ENCODE measurements around the gene KLF9. TPM values are rescaled to one million over a fixed set of nuclear protein-coding genes. Genes with fewer than 3 reads are reported as not detected.

KLF9 gene
- total RNA-seq, 1 donor from 2014 or later = 6.3 TPM

GRCh38 chr9:70435948-70436347, 21.5 kb upstream of the KLF9 start:
- no peak overlapping the region for H3K4me3 Mint-ChIP-seq
- intact Hi-C loops (cut with micrococcal nuclease) = no loop called here
- no peaks in the 10 kb centered on the region for H3K9me3 Mint-ChIP-seq
- no peak overlapping the region for H3K27ac Mint-ChIP-seq
- H3K27me3 Mint-ChIP-seq = peaks cover 17% of the 10 kb centered on the region
- no peaks in the 10 kb centered on the region for H3K36me3 Mint-ChIP-seq (ENCODE audit: low read depth)
- H3K4me1 Mint-ChIP-seq = no peaks in the 10 kb centered on the region
- DNase-seq (no peak), ATAC-seq (ENCODE audit: low read depth) (no peak)
- POLR2A ChIA-PET = interaction anchor here (1.2 kb wide), 1 partner anchor 16 kb away, joined by 3 read pairs; no protein-coding TSS in a partner anchor
- no peak for TF ChIP-seq CTCF (IDR thresholded peaks at IDR 0.05)
- CTCF ChIA-PET = no interaction called here

GRCh38 chr9:70429899-70430298, 15.4 kb upstream of the KLF9 start:
- ATAC-seq (ENCODE audit: low read depth) (no peak), DNase-seq (no peak)
- no peak for TF ChIP-seq CTCF (IDR thresholded peaks at IDR 0.05)
- Mint-ChIP-seq H3K4me1 (no peaks in the 10 kb centered on the region), H3K9me3 (no peaks in the 10 kb centered on the region), H3K36me3 (ENCODE audit: low read depth) (no peaks in the 10 kb centered on the region), H3K4me3 (no peak overlapping the region), H3K27ac (no peak overlapping the region), H3K27me3 (peaks cover 3% of the 10 kb centered on the region)
- ChIA-PET CTCF (interaction anchor here (1.4 kb wide), 1 partner anchor 9 kb away, joined by 3 read pairs; no protein-coding TSS in a partner anchor), POLR2A (no interaction called here)
- intact Hi-C loops (cut with micrococcal nuclease) = no loop called here

GRCh38 chr9:70428781-70429180, 14.3 kb upstream of the KLF9 start:
- POLR2A ChIA-PET = no interaction called here
- peaks cover 3% of the 10 kb centered on the region for H3K27me3 Mint-ChIP-seq
- H3K27ac Mint-ChIP-seq = no peak overlapping the region
- intact Hi-C loops (cut with micrococcal nuclease) = no loop called here
- H3K4me3 Mint-ChIP-seq = no peak overlapping the region
- no peaks in the 10 kb centered on the region for H3K4me1 Mint-ChIP-seq
- no peak for DNase-seq
- ATAC-seq (ENCODE audit: low read depth) = no peak
- no peaks in the 10 kb centered on the region for H3K9me3 Mint-ChIP-seq
- H3K36me3 Mint-ChIP-seq (ENCODE audit: low read depth) = no peaks in the 10 kb centered on the region
- no peak for TF ChIP-seq CTCF (IDR thresholded peaks at IDR 0.05)
- CTCF ChIA-PET = no interaction called here

GRCh38 chr9:70427161-70427945, 12.9 kb upstream of the KLF9 start:
- no peak for ATAC-seq (ENCODE audit: low read depth)
- POLR2A ChIA-PET = interaction anchor here (0.6 kb wide), 2 partner anchors 8 to 29 kb away, joined by 3 to 5 read pairs; no protein-coding TSS in a partner anchor

More at GRCh38 chr9:70427161-70427945, 12.9 kb upstream of the KLF9 start:
- intact Hi-C loops (cut with micrococcal nuclease) = no loop called here
- TF ChIP-seq CTCF (IDR thresholded peaks at IDR 0.05) = no peak
- CTCF ChIA-PET = interaction anchor here (1.0 kb wide), 1 partner anchor 175 kb away, joined by 3 read pairs; no protein-coding TSS in a partner anchor
- no peak overlapping the region for H3K4me3 Mint-ChIP-seq
- no peak overlapping the region for H3K27ac Mint-ChIP-seq
- H3K9me3 Mint-ChIP-seq = no peaks in the 10 kb centered on the region
- DNase-seq = no peak
- no peaks in the 10 kb centered on the region for H3K36me3 Mint-ChIP-seq (ENCODE audit: low read depth)
- H3K27me3 Mint-ChIP-seq = peaks cover 3% of the 10 kb centered on the region
- peaks cover under 1% of the 10 kb centered on the region for H3K4me1 Mint-ChIP-seq

Measured in activated B cell treated with CpG ODN at 0.5 μM for 24 hours (primary cell).